ENCODE results near the gene HSD11B2. TPM values are rescaled to one million over a fixed set of nuclear protein-coding genes. Genes with fewer than 3 reads are reported as not detected.

Gene HSD11B2
- polyA plus RNA-seq, 1 donor = 40.8 TPM

DNA sequence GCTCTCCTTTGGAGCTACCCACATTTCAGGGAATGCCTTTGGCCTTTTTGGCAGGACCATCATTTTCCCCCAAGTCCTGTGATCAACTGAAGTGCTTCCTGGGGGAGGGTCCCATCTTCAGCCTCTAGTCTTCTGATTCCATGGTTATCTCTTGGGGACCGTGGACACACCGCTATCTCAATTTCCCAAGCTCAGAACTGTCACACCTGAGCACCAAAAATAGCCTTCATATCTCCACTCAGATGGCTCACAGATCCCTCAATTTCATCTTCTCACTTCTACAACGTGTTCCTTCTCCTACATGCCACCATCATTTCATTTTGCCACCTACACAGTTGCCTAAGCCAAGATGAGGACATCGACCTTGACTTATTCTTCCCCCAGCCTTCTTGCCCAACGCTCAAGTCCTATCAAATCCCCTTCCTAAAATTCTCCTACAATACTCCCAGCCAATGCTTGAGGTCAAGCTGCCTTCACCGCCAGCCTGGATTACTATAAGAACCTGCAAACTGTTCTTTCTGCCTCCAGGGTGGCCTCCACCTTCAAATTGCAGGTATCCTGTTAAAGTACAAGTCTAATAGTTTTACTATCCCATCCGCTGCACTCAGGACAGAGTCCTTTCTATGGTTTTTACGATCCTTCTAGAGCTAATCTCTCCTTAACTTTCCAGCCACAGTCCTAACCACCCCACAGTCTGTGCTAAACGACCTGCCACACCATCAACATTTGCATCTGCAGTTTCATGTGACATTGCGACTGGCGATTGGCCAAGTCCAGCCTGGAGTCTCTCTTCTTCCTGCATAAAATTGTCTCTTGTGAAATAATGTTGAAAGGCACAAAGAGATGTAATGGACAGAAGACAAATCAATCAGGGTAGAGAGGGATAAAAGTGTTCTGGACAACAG is 43.9 kb downstream of the HSD11B2 start:
- DNase-seq = no peak

DNA sequence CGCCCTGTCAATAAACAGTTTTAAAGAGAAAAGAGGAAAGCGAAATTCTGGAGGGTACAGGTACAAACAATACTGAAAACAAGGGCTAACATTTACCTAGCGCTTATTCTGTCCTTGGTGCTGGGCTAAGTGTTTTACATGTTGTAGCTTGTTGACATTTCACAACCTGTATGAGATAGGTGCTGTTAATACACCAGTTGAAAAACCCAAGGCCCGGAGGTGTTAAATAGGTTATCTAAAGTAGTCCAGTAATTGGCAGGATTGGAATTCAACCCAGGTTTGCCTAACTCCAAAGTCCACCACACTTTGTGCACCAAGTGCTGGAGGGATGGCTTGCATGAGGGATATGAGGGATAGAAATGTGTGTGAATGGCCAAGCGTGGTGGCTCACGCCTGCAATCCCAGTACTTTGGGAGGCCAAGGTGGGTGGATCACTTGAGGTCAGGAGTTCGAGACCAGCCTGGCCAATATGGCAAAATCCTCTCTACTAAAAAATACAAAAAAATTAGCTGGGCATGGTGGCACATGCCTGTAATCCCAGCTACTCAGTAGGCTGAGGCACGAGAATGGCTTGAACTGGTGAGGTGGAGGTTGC is 47.1 kb downstream of the HSD11B2 start:
- no peak for DNase-seq

DNA sequence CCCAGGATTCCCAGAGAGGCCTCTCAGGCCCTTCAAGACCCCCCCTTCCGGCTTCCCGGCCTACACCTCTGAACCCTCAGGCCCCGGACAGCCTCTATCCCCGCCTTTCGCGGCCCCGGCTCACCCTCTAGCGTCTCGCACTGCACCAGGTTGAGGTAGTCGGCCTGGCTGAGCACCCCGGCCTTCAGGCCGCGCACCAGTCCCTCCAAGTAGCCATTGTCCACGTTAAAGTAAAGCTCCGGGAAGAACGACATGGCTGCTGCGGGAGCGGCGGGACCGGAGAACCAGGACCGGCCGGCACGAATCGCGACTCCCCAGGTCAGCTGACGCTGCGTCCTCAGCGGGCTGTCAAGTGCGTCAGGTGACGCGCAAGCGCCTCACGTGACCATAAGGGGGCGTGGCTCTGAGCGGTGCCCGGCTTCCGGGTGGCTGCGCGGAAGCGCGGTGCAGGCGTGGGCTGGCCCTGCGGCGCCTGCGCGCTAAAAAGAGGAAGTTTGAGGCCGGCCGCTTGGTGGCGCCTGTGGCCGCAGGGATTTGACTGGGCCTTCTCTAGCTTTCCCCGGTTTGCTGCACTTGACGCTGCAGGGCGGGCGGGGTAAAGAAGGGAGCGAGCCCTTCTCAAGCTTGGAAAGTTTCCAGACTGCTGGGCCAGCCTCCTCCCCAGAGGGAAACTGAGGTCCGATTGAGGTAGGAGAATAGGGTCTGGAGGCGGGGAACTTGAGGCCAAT is 50.1 kb downstream of the HSD11B2 start, which contains the start of gene ATP6V0D1:
Gene ATP6V0D1 (minus strand): TSS at position 325 of the 728 bp plus-strand sequence. CDS start 71 bp downstream, at position 254.
- peak; percentile 96 for DNase-seq

DNA sequence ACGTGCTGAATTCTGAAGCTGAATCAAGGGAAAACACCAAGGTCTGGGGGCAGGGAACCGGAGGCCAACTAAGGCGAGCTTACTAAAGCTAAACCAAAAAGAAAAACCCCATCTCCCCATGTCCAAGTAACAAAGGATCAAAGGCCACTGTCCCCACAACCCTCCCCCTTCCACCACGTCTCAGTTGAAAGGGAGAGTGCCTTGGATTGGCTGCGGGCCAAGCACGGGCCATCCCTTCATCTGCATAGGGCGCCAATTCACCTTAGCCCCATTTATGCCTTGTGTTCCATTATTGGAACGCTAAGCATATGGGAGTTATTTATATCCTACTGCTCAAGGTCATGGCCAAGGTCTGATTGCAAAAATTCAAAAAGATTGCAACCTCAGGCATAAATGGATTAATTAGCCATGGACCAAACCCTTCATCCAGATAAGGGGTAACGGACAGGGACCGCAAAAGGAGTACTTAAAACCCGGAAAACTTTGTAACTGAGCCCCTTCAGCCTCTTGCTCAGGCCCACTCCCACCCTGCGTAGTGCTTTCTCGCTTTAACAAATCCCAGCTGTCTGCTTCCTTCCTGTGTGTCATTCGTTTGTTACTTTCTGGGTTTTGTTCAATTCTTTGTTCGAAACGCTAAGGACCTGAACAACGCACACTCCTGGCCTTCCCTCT is 50.8 kb downstream of the HSD11B2 start:
- no peak for DNase-seq

DNA sequence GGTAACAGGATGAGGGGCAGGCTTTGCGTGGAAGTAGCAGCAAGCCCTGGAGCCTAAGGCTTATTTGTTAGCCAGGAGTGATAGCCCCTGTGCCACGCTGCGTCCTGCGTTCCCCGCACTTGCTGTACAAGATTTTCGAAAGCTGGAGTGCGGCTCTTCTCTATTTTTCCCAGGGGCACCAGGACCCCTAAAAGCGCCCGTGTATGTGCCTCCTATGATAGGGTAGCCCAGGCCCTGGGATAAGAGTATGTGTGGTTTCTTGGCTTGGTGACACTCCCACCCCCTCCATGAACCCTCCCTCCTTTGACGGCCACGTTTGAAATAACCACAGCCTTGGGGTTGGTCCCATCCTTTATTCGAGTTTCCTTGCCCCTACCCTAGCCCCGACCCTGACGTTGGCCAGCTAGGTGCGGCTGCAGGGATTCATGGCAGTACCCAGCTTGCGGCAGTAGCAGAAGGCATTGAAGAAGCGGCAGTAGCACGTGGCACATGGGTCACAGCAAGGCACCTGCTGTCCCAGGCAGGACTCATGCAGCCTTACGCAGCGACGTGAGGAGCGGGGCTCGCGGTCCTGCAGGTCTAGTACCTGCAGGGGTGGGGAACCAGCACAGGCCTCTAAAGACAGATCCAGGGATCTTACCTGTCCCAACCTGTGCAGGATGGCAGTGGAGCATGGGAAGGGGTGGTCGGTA is 51.5 kb downstream of the HSD11B2 start:
- no peak for DNase-seq

DNA sequence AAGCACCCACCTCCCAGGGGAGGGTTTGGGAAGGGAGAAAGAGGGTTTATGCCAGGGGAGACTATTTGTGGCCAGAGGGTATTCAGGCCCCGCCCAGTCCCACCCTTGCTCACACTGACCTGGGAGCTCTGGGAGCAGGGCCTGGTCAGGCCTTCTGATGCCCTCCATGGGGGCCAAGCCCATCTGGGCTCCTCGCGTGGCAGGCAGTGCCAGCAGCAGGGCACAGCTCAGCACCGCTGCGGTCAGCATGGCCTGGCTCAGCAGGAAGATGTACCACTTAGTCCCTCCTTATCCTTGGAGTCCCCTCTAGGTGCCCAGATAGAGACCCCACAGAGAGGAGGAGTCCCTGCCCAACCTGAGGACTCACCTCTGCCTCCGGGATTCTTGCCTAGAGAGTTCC is 52.2 kb downstream of the HSD11B2 start, which contains the start of gene AGRP:
Gene AGRP (minus strand): TSS at position 398 of the 400 bp plus-strand sequence. CDS start 149 bp downstream, at position 249.
- no peak for DNase-seq

DNA sequence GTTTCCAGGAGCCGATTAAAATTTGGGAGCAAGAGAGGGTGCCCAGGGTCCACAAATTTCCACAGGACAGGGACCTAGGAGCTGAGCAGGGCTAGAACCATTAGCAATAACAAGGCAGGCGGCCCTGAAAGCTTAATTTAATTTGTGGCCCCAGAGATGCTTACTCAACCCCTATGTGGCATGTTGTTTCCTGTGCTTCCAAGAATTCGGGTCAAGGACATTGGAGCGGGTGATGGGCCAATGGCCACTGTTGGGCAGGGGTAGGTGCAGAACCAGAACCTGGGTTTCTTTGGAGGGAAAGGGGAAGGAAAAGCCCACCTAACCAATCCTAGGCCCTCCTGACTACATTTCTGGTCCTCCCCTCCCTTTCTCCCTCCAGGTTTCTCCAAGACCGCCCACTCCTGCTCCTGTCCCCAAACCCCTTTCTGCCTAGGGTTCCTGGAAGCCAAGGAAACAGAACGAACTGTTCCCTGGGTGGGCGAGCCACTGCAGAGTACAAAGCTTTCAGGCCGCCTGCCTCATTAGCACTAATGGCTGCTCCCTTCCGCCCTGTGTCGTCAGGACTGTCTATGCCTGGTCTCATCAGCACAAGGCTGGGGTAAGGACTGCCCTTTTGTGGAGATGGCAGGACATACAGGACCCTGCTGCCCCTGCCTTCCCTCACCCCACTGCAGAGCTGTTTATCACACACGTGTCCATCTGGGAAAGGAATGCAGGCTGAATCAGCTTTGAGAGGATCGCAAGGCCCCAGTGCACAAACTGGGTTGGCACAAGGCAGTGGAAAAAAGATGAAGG is 53.0 kb downstream of the HSD11B2 start:
- DNase-seq = no peak

DNA sequence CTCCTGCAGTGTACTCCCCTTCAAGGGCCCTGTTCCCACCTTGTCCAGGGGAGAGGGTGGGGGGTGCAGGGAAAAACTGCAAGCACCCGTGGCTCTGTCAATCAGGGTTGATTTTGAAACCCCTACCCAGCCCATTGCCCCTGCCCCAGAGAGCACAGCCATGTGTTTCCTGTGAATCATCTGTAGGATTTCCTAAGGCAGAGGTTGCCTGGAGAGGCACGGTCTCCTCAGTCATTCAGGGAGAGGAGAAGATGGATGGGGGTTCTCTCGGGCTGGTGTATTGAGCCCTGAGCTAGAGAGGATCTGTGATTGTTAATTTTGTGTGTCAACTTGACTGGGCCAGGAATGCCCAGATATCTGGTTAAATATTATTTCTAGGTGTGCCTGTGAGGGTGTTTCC is 55.9 kb downstream of the HSD11B2 start:
- DNase-seq = no peak

Other genes with a start within 250 kb of the HSD11B2 start
- 51.5 TPM for gene MATCAP1, start 247.2 kb upstream of the HSD11B2 start, polyA plus RNA-seq (ENCODE audit: insufficient read length)
- 4.6 TPM for gene EXOC3L1, start 241.0 kb upstream of the HSD11B2 start, polyA plus RNA-seq (ENCODE audit: insufficient read length)
- 55.6 TPM for gene E2F4, start 239.0 kb upstream of the HSD11B2 start, polyA plus RNA-seq (ENCODE audit: insufficient read length)
- 4.7 TPM for gene ELMO3, start 232.0 kb upstream of the HSD11B2 start, polyA plus RNA-seq (ENCODE audit: insufficient read length)
- gene TMEM208, start 204.0 kb upstream of the HSD11B2 start, polyA plus RNA-seq (ENCODE audit: insufficient read length) = 35.2 TPM
- 44.5 TPM for gene FHOD1, start 183.6 kb upstream of the HSD11B2 start, polyA plus RNA-seq (ENCODE audit: insufficient read length)
- 4.9 TPM for gene SLC9A5, start 182.1 kb upstream of the HSD11B2 start, polyA plus RNA-seq (ENCODE audit: insufficient read length)
- 14.2 TPM for gene PLEKHG4, start 151.6 kb upstream of the HSD11B2 start, polyA plus RNA-seq (ENCODE audit: insufficient read length)
- gene KCTD19, start 104.4 kb upstream of the HSD11B2 start, polyA plus RNA-seq (ENCODE audit: insufficient read length) = 1.6 TPM
- gene LRRC36, start 104.3 kb upstream of the HSD11B2 start, polyA plus RNA-seq (ENCODE audit: insufficient read length) = 8.7 TPM
- gene TPPP3, start 37.6 kb upstream of the HSD11B2 start, polyA plus RNA-seq (ENCODE audit: insufficient read length) = 42.7 TPM
- gene ZDHHC1, start 14.6 kb upstream of the HSD11B2 start, polyA plus RNA-seq (ENCODE audit: insufficient read length) = 11.5 TPM
- gene ATP6V0D1, start 50.0 kb downstream of the HSD11B2 start, polyA plus RNA-seq (ENCODE audit: insufficient read length) = 83.5 TPM
- gene AGRP, start 52.4 kb downstream of the HSD11B2 start, polyA plus RNA-seq (ENCODE audit: insufficient read length) = 0.18 TPM
- gene RIPOR1, start 97.7 kb downstream of the HSD11B2 start, polyA plus RNA-seq (ENCODE audit: insufficient read length) = 112 TPM
- gene CTCF, start 131.4 kb downstream of the HSD11B2 start, polyA plus RNA-seq (ENCODE audit: insufficient read length) = 88.3 TPM
- gene CARMIL2, start 214.0 kb downstream of the HSD11B2 start, polyA plus RNA-seq (ENCODE audit: insufficient read length) = 1.2 TPM
- 23.9 TPM for gene ACD, start 229.1 kb downstream of the HSD11B2 start, polyA plus RNA-seq (ENCODE audit: insufficient read length)
- gene PARD6A, start 229.8 kb downstream of the HSD11B2 start, polyA plus RNA-seq (ENCODE audit: insufficient read length) = 2.2 TPM
- 25.8 TPM for gene ENKD1, start 235.6 kb downstream of the HSD11B2 start, polyA plus RNA-seq (ENCODE audit: insufficient read length)
- gene C16orf86, start 235.7 kb downstream of the HSD11B2 start, polyA plus RNA-seq (ENCODE audit: insufficient read length) = 2.8 TPM

Data from left kidney (tissue), 2 donors.